ENCODE results near the gene RCAN3.
A peak's percentile ranks its signal among the peaks of the same experiment; 100 is the strongest.
"Not testable (repeated sequence)": the region's sequence is repeated elsewhere in the genome, so short reads cannot be mapped to it uniquely, and the experiment has no call there.

RCAN3 gene

DNA sequence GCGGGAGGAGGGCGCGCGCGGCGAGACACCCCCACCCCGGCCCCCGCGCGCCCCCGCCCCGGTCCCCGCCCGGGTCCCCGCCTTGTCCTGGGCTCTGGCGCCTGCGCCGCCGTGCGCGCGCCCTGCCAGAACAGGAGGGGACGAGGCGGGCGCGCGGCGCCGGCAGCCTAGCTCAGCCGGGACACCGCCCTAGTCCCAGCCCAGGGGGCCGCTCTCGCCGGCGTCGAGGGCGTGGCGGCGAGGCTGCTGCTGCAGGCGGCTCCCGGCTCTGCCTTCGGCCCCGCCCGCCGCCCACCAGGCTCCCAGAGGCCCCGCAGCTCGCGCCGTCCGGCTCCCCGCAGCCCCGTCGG, at the start of gene RCAN3:
Gene RCAN3 (plus strand): TSS at position 128 of the 350 bp plus-strand sequence. CDS start 11,537 bp downstream, outside the sequence.
- DNase-seq (ENCODE audit: low read depth): peak; percentile 73

GRCh38 chr1:24452922-24453485, 49.6 kb upstream of the RCAN3 start:
- DNase-seq (ENCODE audit: low read depth): no peak

DNA sequence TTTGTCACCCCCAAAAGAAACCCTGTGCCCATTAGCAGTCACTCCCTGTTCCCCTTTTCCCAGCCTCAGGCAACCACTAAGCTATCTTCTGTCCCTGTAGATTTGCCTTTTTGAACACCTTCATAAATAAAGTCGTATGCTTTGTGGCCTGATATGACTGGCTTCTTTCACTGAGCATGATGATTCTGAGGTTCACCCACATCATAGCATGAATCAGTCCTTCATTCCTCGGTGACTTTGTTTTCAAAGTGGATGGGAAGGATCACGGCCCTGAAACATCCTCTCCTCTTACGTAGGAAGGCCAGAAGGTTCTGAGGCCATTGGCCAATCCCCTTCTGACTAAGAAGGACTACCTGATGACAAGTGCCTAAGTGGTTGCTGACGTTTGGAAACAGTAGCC, 48.0 kb upstream of the RCAN3 start:
- DNase-seq (ENCODE audit: low read depth): no peak

- no peak for DNase-seq (ENCODE audit: low read depth)
Observed at GRCh38 chr1:24455272-24455671, 47.4 kb upstream of the RCAN3 start.

DNA sequence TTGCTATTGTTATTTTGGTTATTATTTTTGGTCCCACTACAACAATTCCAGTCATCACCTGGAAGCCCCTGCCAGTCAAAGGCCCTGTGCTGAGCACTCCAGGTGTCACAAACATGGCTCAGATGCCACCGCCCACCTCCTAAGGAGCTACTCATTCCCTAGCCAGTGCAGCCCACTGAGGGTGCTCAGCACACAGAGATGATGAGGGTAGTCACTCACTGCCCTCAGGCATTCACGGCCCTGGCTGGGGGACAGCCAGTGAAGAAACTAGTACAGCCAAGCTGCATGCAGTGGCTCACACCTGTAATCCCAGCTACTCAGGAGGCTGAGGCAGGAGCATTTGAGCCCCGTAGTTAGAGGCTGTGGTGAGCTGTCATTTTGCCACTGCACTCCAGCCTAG, 44.8 kb upstream of the RCAN3 start:
- no peak for DNase-seq (ENCODE audit: low read depth)

- no peak for DNase-seq (ENCODE audit: low read depth)
Observed at GRCh38 chr1:24459551-24460266, 42.9 kb upstream of the RCAN3 start.

- DNase-seq (ENCODE audit: low read depth): not testable (repeated sequence)
Observed at GRCh38 chr1:24462128-24462527, 40.5 kb upstream of the RCAN3 start.

DNA sequence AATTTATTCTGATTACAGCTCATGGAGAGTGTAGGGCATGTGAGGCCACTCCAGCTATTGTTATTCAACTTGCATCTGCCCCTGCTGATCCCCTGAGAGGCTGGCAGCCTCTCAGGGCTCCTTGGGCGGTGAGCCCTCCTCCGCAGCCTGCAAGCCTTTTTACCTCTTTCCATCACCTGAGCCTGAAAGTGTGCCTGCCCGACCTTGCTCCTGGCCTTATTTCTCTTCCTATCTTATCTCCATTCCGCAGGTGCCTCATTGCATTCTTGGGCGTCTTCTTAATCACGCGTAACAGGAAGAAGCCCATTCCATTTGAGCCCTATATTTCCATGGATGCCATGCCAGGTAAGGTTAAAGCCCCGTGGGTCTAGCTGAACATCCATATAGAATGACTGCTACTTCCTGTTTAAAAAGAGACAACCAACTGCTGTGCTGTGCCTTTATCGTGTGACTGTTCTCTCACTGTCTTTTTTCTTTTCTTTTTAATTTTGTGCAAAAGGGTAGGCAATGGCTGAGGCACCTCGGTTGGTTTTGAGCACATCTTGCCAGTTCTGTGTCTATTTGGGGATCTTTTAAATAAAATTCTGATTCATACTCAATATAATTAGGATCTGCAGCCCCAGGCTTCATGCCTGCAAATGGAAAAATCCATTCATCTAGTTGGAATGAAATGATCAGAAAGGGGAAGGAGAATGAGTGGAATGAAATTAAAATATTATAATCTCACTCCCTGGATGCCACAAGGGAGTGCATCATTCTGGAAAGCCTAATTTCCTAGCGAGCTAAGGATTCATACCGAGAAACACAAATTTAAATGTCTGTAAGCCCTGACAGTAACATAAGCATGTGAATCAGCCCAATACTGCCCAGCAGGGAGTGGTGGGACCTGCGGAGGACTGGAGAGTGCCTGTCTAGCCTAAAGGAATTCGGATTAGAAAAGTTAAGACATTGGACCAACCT, 38.6 kb upstream of the RCAN3 start:
- no peak for DNase-seq (ENCODE audit: low read depth)

DNA sequence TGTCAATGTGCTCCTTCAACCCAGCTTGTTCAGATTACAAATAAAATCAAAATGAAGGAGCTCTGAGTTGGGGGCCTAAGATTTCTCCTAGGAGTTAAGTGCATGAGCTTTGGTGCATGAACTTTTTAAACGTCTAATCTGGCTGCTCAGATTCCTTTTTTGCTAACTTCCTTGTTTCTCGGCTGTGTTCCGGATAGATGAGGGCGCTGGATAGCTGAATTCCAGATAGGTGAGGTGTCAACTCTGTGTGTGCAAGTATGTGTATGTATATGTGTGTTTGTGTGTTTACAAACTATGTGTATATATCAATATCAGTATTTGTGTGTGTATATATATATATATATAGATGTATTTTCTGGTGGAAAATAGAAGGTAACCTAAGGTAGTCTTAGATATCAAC, 37.5 kb upstream of the RCAN3 start:
- DNase-seq (ENCODE audit: low read depth): no peak

DNA sequence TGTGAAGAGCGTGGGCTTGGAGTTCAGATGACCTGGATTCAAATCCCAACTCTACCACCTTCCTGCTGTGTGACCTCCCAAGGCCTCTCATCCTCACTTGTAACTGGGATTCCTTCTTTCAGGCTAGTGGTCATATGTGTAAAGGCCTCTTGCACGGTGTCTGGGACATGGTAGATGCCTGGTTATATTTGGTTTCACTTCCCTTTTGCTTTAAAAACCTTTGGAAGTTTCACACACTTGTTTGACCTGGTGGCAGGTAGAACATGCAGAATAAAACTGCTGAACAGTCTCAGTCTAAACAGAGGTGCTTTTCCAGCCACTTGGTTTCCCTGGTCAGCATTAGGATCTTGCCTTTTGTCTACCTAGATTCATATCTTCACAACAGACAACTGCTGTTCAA, 37.0 kb upstream of the RCAN3 start:
- DNase-seq (ENCODE audit: low read depth): no peak

- no peak for DNase-seq (ENCODE audit: low read depth)
Observed at GRCh38 chr1:24468685-24469316, 33.8 kb upstream of the RCAN3 start.

DNA sequence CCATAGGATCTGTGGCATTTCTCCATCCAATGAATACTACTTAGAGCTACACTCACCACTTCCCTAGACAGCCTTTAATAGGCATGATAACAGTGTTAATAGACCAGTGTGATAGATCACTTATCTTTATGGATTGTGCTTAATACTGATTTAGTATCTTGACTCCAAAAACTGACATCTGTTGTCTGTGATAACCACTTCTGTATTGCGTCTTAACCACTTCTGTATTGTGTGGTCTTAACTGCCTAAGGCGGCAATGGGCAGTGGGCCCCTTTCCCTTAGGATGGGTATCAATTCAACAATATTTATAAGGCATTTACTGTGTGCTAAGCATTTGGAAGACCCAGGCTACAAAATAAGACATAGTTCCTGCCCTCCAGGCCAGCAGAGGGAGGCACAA, 32.0 kb upstream of the RCAN3 start:
- DNase-seq (ENCODE audit: low read depth): no peak

- no peak for DNase-seq (ENCODE audit: low read depth)
Observed at GRCh38 chr1:24472527-24473251, 29.9 kb upstream of the RCAN3 start.

GRCh38 chr1:24474193-24474592, 28.4 kb upstream of the RCAN3 start:
- no peak for DNase-seq (ENCODE audit: low read depth)

DNA sequence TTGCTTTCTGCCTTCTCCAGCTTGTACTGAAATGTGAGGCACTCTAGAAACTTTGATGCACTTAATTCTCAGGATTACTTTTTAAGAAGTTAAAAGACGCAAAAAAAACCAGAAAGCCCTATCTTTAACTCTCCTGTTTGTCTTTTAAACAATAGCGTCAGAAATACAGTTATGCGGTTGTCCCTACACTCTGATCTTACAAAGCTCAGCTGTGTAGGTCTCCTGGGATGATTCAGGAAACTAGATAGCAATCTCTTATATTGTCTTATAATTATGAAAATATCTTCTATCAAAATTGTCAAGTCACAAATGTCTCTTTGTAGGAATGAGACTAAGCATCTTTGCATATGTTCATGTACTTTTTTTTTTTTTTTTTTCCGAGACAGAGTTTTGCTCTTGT, 26.9 kb upstream of the RCAN3 start:
- no peak for DNase-seq (ENCODE audit: low read depth)

DNA sequence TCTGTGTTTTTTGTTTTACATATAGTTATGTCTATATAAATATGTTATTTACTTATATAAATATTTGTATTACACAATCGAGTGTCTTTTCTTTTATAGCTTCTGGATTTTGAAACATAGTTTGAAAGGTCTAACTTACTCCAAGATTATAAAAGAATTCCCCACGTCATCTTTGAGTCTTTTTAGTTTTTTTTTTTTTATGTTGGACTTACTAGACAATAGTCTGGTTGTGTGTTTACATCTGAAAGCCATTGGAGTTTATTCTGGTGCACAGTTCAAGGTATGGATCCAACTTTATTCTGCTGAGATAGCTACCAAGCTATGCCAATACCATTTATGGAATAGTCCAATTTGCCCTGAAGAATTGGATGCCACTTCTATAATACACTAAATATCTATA, 26.1 kb upstream of the RCAN3 start:
- no peak for DNase-seq (ENCODE audit: low read depth)

GRCh38 chr1:24477309-24477708, 25.3 kb upstream of the RCAN3 start:
- DNase-seq (ENCODE audit: low read depth): no peak

GRCh38 chr1:24481101-24481500, 21.5 kb upstream of the RCAN3 start:
- no peak for DNase-seq (ENCODE audit: low read depth)

DNA sequence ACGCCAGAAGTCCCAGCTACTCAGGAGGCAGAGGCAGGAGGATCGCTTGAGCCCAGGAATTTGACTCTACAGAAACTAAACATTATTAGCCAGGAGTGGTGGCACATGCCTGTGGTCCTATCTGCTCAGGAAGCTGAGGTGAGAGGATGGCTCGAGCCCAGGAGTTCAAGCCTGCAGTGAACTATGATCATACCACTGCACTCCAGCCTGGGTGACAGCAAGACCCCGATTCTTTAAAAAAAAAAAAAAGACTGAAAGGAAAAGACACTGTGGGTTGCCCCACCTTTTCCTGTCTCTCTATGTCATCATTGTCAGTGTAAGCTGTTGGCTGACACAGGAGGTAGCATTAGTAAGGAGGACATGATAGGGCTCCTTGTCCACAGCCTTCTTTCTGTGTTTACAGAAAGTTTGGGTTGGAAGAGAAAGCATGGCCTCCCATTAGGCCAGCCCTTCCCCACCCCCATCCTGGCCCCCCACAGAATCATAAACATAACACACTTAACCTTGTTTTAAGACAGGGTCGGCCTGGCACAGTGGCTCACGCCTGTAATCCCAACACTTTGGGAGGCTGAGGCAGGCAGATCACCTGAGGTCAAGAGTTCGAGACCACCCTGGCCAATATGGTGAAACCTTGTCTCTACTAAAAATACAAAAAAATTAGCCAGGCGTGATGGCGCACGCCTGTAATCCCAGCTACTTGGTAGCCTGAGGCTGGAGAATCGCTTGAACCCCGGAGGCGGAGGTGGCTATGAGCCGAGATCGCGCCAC, 20.6 kb upstream of the RCAN3 start:
- DNase-seq (ENCODE audit: low read depth): no peak

DNA sequence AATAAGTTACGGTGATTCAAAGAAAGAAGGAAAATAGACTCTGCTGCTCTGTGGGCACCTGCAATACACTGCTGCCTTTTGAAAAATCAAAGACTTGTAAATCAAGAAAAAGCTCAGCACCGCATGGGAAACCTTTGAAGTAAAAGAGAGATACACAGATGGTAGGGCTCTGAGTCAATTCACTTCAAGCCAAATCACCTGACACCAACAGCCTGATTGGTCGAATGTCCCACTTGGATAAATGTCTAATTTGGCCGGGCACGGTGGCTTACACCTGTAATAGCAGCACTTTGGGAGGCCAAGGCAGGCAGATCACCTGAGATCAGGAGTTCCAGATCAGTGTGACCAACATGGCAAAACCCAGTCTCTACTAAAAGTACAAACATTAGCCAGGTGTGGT, 19.2 kb upstream of the RCAN3 start:
- no peak for DNase-seq (ENCODE audit: low read depth)

DNA sequence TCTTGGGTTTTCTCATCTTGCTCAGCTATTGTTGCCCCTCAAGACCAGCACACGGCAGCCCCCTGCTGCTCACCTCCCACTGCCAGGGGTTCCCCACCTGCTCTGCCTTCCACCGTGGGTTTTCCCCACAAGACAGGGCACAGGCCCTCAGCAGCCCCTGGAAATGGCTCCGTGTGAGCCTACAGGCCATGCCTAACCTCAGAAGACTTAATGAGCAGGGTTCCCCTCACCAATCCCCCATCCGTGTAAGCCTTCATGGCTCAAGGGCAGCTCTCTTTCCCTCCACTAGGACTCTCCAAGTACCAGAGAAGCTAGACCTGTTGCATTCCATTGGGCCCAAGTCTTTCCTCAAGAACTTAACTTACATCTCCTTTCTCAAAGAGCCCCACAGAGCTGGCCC, 18.4 kb upstream of the RCAN3 start:
- DNase-seq (ENCODE audit: low read depth): no peak

Data from stimulated activated CD8-positive, alpha-beta memory T cell treated with anti-CD3 and anti-CD28 coated beads, Interleukin-12 subunit alpha, Interleukin-12 subunit beta, amount 100 ng/mL, for 1 hour (primary cell).